ENCODE results near the gene PROM1.

DNA sequence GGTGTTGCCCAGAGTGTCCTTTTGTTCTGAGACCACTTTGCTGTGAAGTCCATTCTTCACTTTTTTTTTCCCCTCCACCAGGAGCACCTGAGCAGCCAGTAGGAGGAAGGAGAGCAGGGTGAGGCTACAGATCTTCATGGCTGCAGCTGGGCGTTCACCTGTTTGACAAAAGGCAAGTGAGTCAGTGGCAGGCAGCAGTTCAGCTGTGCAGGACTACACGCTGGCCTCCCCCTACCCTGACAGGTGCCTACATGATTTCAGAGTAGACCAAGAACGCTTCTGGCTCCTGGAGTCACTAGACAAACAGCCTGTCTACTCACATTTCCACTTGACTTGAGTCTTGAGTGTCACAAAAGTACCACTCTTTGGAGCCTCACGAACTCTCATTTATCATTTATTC, 147.3 kb downstream of the PROM1 start:
- TF ChIP-seq POLR2A (IDR thresholded peaks at IDR 0.05; ENCODE audit: low read length) (no peak), GATA1 (IDR thresholded peaks at IDR 0.05; ENCODE audit: low read depth, low read length) (no peak)
